GM18951 (cell line): ENCODE data around the gene RAI2.
"Not testable (repeated sequence)": the region's sequence is repeated elsewhere in the genome, so short reads cannot be mapped to it uniquely, and the experiment has no call there.

ENCODE experiments used
- POLR2A ChIP-seq: IDR thresholded peaks from 4 replicates; pipeline ENCODE4 v1.6.1; 2011; ENCODE audit warnings: mild to moderate bottlenecking; ENCODE audit not compliant: insufficient read length, insufficient read depth; ENCODE audit errors: extremely low read depth
- in situ Hi-C: fragments of 300-500 bp; cut with MboI; formaldehyde crosslinking; loops from one replicate; pipeline ENCODE4 v1.12.0; 2022; ENCODE audit warnings: low sequenced_read_pairs, mixed read lengths, inconsistent platforms; ENCODE audit not compliant: unreplicated experiment

Gene RAI2

DNA sequence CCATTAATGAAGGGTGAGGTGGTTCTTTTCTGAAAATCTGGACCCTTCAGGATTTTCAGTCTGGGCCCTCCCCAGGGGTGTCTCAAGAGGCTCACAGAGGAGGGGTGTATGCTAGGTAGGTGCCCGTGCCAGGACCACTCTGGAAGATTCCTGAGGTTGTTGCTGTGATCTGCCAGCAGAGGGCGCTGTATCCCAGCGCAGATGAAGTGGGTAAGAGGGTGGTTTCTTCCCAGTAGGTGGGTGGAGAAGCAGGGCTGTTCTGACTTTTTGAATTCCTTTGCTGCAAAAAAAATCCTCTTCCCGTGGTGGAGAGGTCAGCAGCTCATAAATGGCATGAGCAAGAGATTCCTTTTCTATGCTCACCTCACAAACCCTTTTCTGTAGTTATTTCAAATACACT is 72.7 kb downstream of the RAI2 start:
- in situ Hi-C loops, result no loop called here

DNA sequence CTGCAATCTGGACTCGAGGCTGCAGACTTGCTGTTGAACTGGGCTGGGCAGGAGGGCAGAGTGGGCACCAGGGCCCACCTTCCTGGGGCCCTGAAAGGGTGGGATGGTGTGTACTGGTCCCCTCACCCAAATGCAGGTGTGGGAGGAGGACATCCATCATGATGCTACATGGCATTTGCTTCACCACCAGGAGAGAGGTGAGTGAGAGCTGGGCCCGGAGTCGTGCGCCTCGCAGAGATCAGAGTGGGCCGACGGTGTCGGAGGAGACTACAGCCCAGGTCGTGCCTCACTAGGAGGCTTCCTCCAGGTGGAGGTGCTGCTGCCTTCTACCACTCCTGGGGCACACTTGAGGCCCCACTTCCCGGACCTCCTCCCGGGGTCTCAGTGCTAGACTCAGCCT is 73.5 kb downstream of the RAI2 start:
- TF ChIP-seq POLR2A, result no peak
- in situ Hi-C loops, result no loop called here

More for the DNA sequence above, 72.7 kb downstream of the RAI2 start:
- TF ChIP-seq POLR2A, result no peak

DNA sequence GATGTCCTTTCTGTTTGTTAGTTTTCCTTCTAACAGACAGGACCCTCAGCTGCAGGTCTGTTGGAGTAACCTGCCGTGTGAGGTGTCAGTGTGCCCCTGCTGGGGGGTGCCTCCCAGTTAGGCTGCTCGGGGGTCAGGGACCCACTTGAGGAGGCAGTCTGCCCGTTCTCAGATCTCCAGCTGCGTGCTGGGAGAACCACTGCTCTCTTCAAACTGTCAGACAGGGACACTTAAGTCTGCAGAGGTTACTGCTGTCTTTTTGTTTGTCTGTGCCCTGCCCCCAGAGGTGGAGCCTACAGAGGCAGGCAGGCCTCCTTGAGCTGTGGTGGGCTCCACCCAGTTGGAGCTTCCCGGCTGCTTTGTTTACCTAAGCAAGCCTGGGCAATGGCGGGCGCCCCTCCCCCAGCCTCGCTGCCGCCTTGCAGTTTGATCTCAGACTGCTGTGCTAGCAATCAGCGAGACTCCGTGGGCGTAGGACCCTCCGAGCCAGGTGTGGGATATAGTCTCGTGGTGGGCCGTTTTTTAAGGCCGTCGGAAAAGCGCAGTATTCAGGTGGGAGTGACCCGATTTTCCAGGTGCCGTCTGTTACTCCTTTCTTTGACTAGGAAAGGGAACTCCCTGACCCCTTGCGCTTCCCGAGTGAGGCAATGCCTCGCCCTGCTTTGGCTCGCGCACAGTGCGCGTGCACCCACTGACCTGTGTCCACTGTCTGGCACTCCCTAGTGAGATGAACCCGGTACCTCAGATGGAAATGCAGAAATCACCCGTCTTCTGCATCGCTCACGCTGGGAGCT is 74.3 kb downstream of the RAI2 start:
- in situ Hi-C loops, result not testable (repeated sequence)

DNA sequence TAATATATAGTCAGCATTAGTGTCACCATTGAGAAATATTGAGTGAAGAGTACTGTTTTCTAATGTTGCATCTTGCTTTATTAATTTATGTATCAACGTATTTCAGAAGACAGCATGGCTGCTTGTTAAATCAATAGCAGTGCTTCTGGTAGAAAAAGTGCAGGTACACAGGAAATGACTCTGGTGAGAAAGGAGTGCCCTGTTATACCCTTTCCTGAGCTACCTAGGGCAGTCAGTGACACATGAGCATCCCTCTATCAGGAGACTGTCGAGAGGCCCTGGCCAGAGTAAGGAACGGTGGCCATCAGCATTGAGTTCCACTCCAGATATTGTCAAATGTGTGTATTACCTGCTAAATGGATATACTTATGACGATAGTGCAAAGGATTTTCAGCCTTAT is 81.7 kb downstream of the RAI2 start:
- TF ChIP-seq POLR2A, result no peak
- in situ Hi-C loops, result no loop called here

DNA sequence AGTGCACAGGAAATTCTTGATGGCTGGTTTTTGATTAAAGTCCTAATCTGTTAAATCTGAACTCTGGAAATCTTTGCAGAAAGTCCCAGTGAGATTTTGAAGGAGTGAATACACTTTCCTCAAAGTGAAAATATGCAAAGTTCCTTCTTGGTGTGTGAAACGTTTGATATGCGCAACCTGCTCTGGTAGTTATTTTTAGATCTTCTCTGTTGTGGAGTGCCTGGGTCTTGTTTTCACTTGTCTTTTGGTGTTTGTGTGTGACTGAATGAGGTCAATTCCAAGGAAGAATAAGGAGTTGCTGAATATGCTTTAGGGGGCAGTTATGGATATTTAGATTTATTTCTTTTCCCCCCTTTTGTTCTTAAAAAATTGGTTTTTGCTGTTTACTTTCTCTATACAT is 82.1 kb downstream of the RAI2 start:
- no peak for TF ChIP-seq POLR2A
- in situ Hi-C loops, result no loop called here

DNA sequence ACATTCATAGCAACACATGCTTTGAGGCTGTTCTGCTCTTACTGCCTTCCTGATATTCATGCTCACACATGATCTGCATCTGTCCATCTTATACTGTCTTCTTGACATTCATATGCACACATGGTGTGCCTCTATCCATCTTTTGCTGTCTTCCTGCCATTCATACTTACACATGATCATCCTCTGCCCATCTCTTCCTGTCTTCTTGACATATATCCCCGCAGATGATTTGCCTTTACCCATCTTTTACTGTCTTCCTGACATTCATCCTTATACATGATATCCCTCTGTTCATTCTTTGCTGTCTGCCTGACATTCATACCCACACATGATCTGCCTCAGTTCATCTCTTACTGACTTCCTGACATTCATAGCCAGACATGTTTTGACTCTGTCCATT is 87.0 kb downstream of the RAI2 start:
- in situ Hi-C loops, result no loop called here
- TF ChIP-seq POLR2A, result no peak

DNA sequence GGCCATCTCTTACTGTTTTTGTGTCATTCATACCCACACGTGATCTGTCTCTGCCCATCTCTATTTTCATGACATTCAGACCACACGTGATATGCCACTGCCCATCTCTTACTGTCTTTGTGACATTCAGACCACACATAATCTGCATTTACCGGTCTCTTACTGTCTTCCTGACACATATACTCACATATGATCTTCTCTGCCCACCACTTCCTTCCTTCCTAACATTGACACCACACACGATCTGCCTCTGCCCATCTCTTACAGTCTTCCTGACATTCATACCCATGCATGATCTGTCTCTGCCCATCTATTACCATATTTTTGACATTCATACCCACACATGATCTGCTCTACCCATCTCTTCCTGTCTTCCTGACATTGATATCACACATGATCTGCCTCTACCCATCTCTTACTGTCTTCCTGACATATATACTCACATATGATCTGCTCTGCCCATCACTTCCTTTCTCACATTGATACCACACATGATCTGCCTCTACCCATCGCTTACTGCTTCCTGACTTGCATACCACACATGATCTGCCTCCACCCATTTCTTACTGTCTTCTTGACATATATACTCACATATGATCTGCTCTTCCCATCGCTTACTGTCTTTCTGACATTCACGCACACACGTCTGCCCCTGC is 87.7 kb downstream of the RAI2 start:
- in situ Hi-C loops, result no loop called here
- no peak for TF ChIP-seq POLR2A

DNA sequence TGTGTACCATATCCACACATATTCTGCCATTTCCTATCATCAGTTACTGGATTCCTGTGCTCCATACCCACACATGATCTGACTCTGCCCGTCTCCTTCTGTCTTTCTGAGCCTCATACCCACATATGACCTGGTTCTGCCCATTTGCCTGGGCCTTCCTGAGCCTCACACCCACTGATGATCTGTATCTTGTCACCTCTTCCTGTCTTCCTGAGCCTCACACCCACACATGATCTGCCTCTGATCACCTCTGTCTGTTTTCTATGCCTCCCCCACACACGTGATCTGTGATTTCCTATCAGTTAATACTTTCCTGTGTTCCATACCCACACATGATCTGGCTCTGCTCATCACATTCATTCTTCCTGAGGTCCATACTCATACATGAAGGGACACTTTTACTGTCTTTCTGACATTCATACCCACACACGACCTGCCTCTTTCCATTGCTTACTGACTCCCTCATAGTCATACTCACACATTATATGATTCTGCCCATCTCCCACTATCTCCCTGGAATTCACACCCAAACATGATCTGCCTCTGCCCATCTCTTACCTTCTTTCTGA is 91.3 kb downstream of the RAI2 start:
- no peak for TF ChIP-seq POLR2A
- in situ Hi-C loops, result no loop called here

DNA sequence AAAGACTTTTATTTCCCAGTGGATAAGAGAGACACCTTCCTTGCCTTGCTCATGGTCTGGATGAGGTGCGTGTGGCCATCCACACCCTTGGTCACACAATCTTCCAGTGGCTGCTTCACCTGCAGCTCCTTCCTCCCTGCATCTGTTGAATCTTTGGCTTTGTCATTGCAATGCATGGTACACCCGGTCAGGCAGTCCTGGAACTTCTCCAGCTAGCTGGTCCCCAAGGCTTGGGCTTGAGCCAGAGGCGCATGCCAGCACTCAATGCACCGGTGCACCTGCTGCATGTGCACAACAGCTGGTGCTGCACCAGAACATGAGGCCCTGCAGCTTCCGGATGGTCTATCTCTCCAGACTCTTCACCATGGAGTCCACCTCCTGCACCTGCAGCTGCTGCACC is 92.1 kb downstream of the RAI2 start:
- in situ Hi-C loops, result no loop called here
- TF ChIP-seq POLR2A, result no peak

DNA sequence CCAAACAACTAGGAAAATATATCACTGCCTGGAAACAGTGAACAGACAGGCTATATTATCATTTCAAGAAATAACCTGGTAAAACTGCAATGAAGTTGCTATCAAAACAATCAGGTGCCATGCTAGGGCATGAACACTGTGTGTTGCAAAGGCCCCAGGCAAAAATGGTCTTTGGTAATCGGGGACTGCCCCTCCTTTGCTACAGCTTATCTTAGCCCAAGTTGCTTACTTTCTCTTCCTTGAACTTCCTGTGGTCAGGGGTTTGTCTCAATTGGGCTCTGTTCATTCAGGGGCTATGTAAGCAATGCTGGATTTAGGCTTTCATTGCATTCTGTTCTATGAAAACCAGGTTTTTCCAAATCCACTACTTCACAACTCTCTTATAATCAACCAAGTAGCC is 93.4 kb downstream of the RAI2 start:
- in situ Hi-C loops, result no loop called here
- TF ChIP-seq POLR2A, result no peak

DNA sequence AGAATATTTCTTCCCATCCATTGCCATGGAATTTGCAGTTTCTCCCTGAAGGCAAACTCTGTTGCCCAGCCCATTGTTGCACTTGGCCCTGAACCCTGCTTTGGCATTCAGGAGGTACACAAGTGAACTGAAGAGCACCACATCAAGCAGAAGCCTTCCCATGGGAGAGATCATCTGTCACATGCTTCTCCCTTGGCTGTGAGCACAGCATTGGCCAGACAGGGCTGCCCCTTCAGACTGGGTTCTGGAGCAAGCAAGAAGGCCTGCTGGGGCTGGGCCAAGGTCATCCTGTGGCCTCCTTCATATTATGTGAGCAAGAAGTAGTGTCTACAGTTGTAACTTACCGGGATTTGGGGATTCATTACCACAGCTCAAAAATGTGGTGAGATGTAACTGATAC is 101.1 kb downstream of the RAI2 start:
- TF ChIP-seq POLR2A, result no peak
- in situ Hi-C loops, result no loop called here

DNA sequence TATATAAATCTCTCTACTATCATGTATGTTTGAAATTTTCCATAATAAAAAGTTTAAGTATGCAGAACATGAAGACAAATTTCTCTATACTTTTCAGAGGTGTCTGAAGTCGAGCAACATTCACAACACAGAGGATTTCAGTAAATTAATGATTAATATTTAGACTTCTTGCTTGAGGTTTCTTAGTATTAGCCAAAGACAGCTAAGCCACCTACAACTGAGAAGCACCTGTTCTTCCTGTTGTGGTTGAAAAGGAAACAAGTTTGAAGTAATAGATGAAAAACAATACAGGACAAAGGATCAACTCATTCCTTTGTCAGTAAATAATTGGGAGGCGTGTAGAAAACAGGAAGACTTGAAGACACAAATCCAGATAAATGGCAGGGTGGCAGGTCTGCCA is 102.7 kb downstream of the RAI2 start:
- in situ Hi-C loops, result no loop called here
- TF ChIP-seq POLR2A, result no peak

DNA sequence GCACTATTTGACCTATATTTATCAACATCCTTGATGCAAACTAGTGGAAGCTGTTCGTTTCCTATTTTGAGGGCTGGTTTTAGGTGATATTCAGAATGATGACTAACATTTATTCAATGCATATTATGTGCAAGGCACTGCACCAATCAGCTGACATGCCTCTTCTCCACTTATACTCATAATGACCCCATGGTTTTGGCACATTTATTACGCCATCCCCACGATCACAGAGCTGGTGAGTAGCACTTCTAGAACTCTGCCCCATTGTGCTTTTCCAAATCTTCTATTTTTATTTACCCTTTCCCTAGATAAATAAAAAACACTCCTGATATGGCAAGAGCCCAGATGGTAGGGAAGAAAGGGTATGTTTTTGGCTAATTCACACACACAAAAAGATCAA is 110.7 kb downstream of the RAI2 start:
- TF ChIP-seq POLR2A, result no peak
- in situ Hi-C loops, result no loop called here
